GM12878 (cell line): Measurements from ENCODE around the gene MACROD2. TPM values are rescaled to one million over a fixed set of nuclear protein-coding genes. Genes with fewer than 3 reads are reported as not detected.

Source experiments
- FOXM1 ChIP-seq: IDR thresholded peaks from 2 replicates; pipeline ENCODE4 v1.6.1; 2012; ENCODE audit warnings: low read depth, mild to moderate bottlenecking, inconsistent platforms, low read length, moderate library complexity
- HDAC2 ChIP-seq: fragments of 200-600 bp; sonication (generic); IDR thresholded peaks from 2 replicates; pipeline ENCODE4 v1.6.1; 2017
- MEF2B ChIP-seq: fragments of 450-650 bp; IDR thresholded peaks from 2 replicates; pipeline ENCODE4 v1.6.1; 2018; ENCODE audit warnings: mild to moderate bottlenecking, moderate library complexity; ENCODE audit not compliant: partially characterized antibody, poor library complexity, severe bottlenecking
- MTA3 ChIP-seq: IDR thresholded peaks from 2 replicates; pipeline ENCODE4 v1.6.1; 2012; ENCODE audit warnings: low read length, inconsistent platforms, borderline replicate concordance
- PAX5 ChIP-seq: IDR thresholded peaks from 2 replicates; pipeline ENCODE4 v1.6.1; 2011; ENCODE audit warnings: low read depth, low read length, borderline replicate concordance
- RAD51 ChIP-seq: fragments of 450-650 bp; IDR thresholded peaks from 2 replicates; pipeline ENCODE4 v1.6.1; 2016; ENCODE audit warnings: moderate library complexity, mild to moderate bottlenecking, inconsistent platforms
- RFX5 ChIP-seq: IDR thresholded peaks from 2 replicates; pipeline ENCODE4 v1.6.1; 2011; ENCODE audit warnings: low read depth, low read length, improper control_type of control experiment
- SUPT20H ChIP-seq: IDR thresholded peaks from 2 replicates; pipeline ENCODE4 v1.6.1; 2011; ENCODE audit warnings: low read depth, mild to moderate bottlenecking, low read length, moderate library complexity, borderline replicate concordance; ENCODE audit not compliant: control insufficient read depth
- TCF7 ChIP-seq: IDR thresholded peaks from 2 replicates; pipeline ENCODE4 v1.6.1; 2014; ENCODE audit warnings: antibody characterized with exemption, borderline replicate concordance
- polyA plus RNA-seq, 11 experiments: library from polyadenylated mRNA; depleted of rRNA in 4 of 11; unstranded in 6 of 11; stranded (reverse) in 5 of 11; fragments of >200 nt; fragmentation: Nextera tagmentation in 4 of 11; fragmentation: Illumina TruSeq in 1 of 11; extraction: Ambion mirVana in 4 of 11; extraction: Trizol in 1 of 11; gene quantifications; 1 replicate in 1 of 11; 2 replicates in 10 of 11; pipeline versions ENCODE4 v1.2.1 to v1.2.3, GENCODE V29; 2011 to 2016; ENCODE audit warnings: inconsistent platforms in 2 of 11, missing spikeins in 2 of 11, low read depth in 1 of 11
- total RNA-seq, 4 experiments: library from RNA; depleted of rRNA in 3 of 4; stranded (reverse); fragments of >200 nt in 3 of 4; fragmentation: Illumina TruSeq in 1 of 4; extraction: Trizol in 1 of 4; gene quantifications; 2 replicates each; pipeline versions ENCODE4 v1.2.1 to v1.2.3, GENCODE V29; 2013 to 2021
- TF ChIP-seq, protein P1 (sequence below): IDR thresholded peaks from 2 replicates; pipeline ENCODE4 v1.6.1; 2012; ENCODE audit warnings: improper control_type of control experiment, low read depth, low read length; ENCODE audit not compliant: insufficient replicate concordance
- TF ChIP-seq, protein P2 (sequence below): fragments of 450-650 bp; IDR thresholded peaks from 2 replicates; pipeline ENCODE4 v1.6.1; 2018; ENCODE audit warnings: mild to moderate bottlenecking, low read depth, moderate library complexity; ENCODE audit not compliant: partially characterized antibody
- TF ChIP-seq, protein P3 (sequence below): IDR thresholded peaks from 2 replicates; pipeline ENCODE4 v1.6.1; 2012; ENCODE audit warnings: low read depth, low read length, improper control_type of control experiment
- TF ChIP-seq, protein P4 (sequence below): IDR thresholded peaks from 2 replicates; pipeline ENCODE4 v1.6.1; 2012; ENCODE audit warnings: low read depth, low read length, improper control_type of control experiment
- TF ChIP-seq, protein P5 (sequence below): fragments of 450-650 bp; IDR thresholded peaks from 2 replicates; pipeline ENCODE4 v1.6.1; 2017; ENCODE audit warnings: antibody characterized with exemption, mild to moderate bottlenecking, moderate library complexity

The MACROD2 gene
- total and polyA plus RNA-seq, 10 of the 15 experiments (the other 5 are each of a cell fraction or from before 2014, with no cell fraction given), result 1.1 to 21.5 (median 2.2) TPM

DNA sequence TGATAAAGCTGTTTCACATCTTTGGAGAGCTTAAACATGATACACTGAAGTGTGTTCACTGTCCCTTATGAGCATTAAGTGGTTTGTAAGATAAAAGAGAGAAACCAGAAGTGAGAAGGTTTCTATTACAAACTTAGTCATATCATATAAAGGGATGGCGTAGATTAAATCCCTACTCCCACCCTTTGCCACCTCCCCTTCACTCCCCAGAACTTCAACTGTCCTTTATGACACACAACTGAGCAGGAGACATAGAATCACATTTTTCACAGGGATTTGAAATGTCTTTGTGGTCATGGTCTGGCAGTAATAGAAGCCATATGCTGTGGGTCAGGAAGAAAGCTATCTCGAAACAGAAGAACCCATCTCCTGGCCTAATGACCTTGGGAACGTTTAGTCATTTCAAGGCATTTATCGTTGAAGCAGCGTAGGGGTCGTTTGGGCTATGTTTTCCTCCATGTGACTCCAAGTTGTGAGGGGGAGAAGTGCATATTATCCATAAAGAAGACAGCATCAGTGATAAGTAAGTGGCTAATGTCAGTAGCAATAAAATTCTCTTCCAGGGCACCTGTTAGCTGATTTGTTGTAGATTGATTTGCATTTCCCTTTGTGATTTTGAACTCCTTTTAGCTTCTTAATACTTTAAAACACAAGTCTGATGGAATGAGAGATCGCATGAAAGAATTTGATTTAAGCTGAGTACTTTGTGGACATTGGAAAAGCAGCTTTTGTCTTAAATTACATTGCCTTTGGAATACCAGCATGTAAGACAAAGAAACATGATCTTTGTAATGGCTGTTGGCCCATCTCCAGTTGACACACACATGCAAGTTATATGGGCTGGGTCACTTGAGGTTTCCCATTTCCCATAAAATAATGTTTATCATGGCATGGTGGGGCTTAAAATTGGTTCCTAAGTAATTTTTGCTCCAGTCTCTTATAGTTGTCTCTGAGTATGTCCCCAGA, 843.6 kb downstream of the MACROD2 start (continued):
- TF ChIP-seq, protein P1, sequence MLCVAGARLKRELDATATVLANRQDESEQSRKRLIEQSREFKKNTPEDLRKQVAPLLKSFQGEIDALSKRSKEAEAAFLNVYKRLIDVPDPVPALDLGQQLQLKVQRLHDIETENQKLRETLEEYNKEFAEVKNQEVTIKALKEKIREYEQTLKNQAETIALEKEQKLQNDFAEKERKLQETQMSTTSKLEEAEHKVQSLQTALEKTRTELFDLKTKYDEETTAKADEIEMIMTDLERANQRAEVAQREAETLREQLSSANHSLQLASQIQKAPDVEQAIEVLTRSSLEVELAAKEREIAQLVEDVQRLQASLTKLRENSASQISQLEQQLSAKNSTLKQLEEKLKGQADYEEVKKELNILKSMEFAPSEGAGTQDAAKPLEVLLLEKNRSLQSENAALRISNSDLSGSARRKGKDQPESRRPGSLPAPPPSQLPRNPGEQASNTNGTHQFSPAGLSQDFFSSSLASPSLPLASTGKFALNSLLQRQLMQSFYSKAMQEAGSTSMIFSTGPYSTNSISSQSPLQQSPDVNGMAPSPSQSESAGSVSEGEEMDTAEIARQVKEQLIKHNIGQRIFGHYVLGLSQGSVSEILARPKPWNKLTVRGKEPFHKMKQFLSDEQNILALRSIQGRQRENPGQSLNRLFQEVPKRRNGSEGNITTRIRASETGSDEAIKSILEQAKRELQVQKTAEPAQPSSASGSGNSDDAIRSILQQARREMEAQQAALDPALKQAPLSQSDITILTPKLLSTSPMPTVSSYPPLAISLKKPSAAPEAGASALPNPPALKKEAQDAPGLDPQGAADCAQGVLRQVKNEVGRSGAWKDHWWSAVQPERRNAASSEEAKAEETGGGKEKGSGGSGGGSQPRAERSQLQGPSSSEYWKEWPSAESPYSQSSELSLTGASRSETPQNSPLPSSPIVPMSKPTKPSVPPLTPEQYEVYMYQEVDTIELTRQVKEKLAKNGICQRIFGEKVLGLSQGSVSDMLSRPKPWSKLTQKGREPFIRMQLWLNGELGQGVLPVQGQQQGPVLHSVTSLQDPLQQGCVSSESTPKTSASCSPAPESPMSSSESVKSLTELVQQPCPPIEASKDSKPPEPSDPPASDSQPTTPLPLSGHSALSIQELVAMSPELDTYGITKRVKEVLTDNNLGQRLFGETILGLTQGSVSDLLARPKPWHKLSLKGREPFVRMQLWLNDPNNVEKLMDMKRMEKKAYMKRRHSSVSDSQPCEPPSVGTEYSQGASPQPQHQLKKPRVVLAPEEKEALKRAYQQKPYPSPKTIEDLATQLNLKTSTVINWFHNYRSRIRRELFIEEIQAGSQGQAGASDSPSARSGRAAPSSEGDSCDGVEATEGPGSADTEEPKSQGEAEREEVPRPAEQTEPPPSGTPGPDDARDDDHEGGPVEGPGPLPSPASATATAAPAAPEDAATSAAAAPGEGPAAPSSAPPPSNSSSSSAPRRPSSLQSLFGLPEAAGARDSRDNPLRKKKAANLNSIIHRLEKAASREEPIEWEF, result no peak
- TF ChIP-seq RAD51 (no peak), FOXM1 (0 out of 2 replicates have a peak, but pooled peaks have one; percentile 49), MEF2B (peak; percentile 68), HDAC2 (no peak), TCF7 (peak; percentile 89), MTA3 (no peak), PAX5 (peak; percentile 78; the same call in 1 of the 2 replicates), SUPT20H (no peak), RFX5 (no peak)
- TF ChIP-seq, protein P2, sequence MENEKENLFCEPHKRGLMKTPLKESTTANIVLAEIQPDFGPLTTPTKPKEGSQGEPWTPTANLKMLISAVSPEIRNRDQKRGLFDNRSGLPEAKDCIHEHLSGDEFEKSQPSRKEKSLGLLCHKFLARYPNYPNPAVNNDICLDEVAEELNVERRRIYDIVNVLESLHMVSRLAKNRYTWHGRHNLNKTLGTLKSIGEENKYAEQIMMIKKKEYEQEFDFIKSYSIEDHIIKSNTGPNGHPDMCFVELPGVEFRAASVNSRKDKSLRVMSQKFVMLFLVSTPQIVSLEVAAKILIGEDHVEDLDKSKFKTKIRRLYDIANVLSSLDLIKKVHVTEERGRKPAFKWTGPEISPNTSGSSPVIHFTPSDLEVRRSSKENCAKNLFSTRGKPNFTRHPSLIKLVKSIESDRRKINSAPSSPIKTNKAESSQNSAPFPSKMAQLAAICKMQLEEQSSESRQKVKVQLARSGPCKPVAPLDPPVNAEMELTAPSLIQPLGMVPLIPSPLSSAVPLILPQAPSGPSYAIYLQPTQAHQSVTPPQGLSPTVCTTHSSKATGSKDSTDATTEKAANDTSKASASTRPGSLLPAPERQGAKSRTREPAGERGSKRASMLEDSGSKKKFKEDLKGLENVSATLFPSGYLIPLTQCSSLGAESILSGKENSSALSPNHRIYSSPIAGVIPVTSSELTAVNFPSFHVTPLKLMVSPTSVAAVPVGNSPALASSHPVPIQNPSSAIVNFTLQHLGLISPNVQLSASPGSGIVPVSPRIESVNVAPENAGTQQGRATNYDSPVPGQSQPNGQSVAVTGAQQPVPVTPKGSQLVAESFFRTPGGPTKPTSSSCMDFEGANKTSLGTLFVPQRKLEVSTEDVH, result no peak
- TF ChIP-seq, protein P3, sequence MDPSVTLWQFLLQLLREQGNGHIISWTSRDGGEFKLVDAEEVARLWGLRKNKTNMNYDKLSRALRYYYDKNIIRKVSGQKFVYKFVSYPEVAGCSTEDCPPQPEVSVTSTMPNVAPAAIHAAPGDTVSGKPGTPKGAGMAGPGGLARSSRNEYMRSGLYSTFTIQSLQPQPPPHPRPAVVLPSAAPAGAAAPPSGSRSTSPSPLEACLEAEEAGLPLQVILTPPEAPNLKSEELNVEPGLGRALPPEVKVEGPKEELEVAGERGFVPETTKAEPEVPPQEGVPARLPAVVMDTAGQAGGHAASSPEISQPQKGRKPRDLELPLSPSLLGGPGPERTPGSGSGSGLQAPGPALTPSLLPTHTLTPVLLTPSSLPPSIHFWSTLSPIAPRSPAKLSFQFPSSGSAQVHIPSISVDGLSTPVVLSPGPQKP, result no peak
- TF ChIP-seq, protein P4, sequence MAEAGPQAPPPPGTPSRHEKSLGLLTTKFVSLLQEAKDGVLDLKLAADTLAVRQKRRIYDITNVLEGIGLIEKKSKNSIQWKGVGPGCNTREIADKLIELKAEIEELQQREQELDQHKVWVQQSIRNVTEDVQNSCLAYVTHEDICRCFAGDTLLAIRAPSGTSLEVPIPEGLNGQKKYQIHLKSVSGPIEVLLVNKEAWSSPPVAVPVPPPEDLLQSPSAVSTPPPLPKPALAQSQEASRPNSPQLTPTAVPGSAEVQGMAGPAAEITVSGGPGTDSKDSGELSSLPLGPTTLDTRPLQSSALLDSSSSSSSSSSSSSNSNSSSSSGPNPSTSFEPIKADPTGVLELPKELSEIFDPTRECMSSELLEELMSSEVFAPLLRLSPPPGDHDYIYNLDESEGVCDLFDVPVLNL, result no peak
- TF ChIP-seq, protein P5, sequence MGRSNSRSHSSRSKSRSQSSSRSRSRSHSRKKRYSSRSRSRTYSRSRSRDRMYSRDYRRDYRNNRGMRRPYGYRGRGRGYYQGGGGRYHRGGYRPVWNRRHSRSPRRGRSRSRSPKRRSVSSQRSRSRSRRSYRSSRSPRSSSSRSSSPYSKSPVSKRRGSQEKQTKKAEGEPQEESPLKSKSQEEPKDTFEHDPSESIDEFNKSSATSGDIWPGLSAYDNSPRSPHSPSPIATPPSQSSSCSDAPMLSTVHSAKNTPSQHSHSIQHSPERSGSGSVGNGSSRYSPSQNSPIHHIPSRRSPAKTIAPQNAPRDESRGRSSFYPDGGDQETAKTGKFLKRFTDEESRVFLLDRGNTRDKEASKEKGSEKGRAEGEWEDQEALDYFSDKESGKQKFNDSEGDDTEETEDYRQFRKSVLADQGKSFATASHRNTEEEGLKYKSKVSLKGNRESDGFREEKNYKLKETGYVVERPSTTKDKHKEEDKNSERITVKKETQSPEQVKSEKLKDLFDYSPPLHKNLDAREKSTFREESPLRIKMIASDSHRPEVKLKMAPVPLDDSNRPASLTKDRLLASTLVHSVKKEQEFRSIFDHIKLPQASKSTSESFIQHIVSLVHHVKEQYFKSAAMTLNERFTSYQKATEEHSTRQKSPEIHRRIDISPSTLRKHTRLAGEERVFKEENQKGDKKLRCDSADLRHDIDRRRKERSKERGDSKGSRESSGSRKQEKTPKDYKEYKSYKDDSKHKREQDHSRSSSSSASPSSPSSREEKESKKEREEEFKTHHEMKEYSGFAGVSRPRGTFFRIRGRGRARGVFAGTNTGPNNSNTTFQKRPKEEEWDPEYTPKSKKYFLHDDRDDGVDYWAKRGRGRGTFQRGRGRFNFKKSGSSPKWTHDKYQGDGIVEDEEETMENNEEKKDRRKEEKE, result no peak
